Measurements from ENCODE around the gene LRRC40. TPM values are rescaled to one million over a fixed set of nuclear protein-coding genes. Genes with fewer than 3 reads are reported as not detected.

LRRC40 gene
- total and polyA plus RNA-seq, 9 of the 15 experiments (the other 6 are each of a cell fraction or from before 2014, with no cell fraction given): 16.1 to 36.2 (median 30.9) TPM

DNA sequence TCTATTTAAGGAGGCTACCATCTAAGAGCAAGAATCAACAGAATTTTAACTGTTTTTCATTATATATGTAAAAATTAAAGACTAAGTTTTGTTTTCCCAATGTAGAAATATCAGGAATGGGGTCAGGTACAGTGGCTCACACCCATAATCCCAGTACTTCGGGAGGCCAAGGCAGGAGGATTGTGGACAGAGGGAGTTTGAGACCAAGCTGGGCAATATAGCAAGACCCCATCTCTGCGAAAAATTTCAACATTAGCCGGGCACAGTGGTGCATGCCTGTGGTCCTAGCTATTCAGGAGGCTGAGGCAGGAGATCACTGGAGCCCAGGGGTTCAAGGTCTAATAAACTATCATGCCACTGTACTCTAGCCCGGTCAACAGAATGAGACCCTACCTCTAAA is 5.3 kb downstream of the LRRC40 start:
- ATAC-seq (no peak), DNase-seq (ENCODE audit: extremely low read depth in 1 of 4, low spot score in 3 of 4) (no peak), FAIRE-seq (no peak)
- no TSS peak for BruUV-seq (replicated peaks)
- H3K4me1 ChIP-seq (replicated peaks in 1 of 2; ENCODE audit: control insufficient read depth in 2 of 2, insufficient read depth in 2 of 2, low read length in 2 of 2): peaks cover 4 to 7% of the 10 kb centered on the region in 2 experiments; a peak in 2 of 5 replicates
- H3K36me3 ChIP-seq (ENCODE audit: control insufficient read depth, insufficient read depth, low read length): no peaks in the 10 kb centered on the region
- H4K20me1 ChIP-seq (replicated peaks; ENCODE audit: control insufficient read depth, insufficient read depth, low read length): no peaks in the 10 kb centered on the region
- no peak overlapping the region for H3K27ac ChIP-seq (ENCODE audit: extremely low read depth, low read depth, low read length)
- no peak overlapping the region for H2AFZ ChIP-seq (ENCODE audit: low read depth, low read length)
- TF ChIP-seq ERF (CRISPR knock-in tag; IDR thresholded peaks at IDR 0.05): no peak
- TF ChIP-seq ZNF121 (CRISPR knock-in tag; conservative IDR thresholded peaks at IDR 0.05): peak; percentile 84
- TF ChIP-seq BRD4 (IDR thresholded peaks at IDR 0.05): no peak
- no peak for TF ChIP-seq NR2C1 (IDR thresholded peaks at IDR 0.05)
- no peak for TF ChIP-seq NR2C1 (tag; IDR thresholded peaks at IDR 0.05)
- no peak for TF ChIP-seq HDAC1 (IDR thresholded peaks at IDR 0.05)
- TF ChIP-seq KDM5B (IDR thresholded peaks at IDR 0.05; ENCODE audit: insufficient replicate concordance, low read depth, low read length): no peak
- no peak for TF ChIP-seq POLR2AphosphoS5 (IDR thresholded peaks at IDR 0.05; ENCODE audit: control insufficient read depth, insufficient read depth, low read depth, low read length)
- peak; percentile 31 for TF ChIP-seq RBM25 (IDR thresholded peaks at IDR 0.05; ENCODE audit: low read depth, low read length, severe bottlenecking)
- no peak for TF ChIP-seq RAD51 (IDR thresholded peaks at IDR 0.05; ENCODE audit: borderline replicate concordance, low read depth)
- TF ChIP-seq, protein P1, sequence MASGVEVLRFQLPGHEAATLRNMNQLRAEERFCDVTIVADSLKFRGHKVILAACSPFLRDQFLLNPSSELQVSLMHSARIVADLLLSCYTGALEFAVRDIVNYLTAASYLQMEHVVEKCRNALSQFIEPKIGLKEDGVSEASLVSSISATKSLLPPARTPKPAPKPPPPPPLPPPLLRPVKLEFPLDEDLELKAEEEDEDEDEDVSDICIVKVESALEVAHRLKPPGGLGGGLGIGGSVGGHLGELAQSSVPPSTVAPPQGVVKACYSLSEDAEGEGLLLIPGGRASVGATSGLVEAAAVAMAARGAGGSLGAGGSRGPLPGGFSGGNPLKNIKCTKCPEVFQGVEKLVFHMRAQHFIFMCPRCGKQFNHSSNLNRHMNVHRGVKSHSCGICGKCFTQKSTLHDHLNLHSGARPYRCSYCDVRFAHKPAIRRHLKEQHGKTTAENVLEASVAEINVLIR (CRISPR knock-in tag; IDR thresholded peaks at IDR 0.05): no peak
- ChIA-PET CTCF (ENCODE audit: low intra/inter-chr PET ratio) (no interaction called here), POLR2A (no interaction called here)
- H3K79me2 ChIP-seq (ENCODE audit: control insufficient read depth, insufficient read depth, low read length): peaks cover 93% of the 10 kb centered on the region
- no peak overlapping the region for H3K9ac ChIP-seq (ENCODE audit: insufficient read depth in 1 of 2, low read depth in 2 of 2, low read length in 2 of 2)
- H3K9me3 ChIP-seq (replicated peaks; ENCODE audit: control insufficient read depth, insufficient read depth, low read depth, low read length): no peaks in the 10 kb centered on the region
- WGBS (ENCODE audit: insufficient coverage, low coverage, missing lambda C conversion rate): 98% methylated on average over 4 of the region's 4 CpGs
- H3K27me3 ChIP-seq (ENCODE audit: control insufficient read depth in 2 of 2, insufficient read depth in 2 of 2, low read length in 2 of 2): no peaks in the 10 kb centered on the region
- in situ Hi-C loops (cut with MboI): no loop called here
- intact Hi-C loops (cut with micrococcal nuclease): no loop called here
- no peak overlapping the region for H3K4me3 ChIP-seq
- no peaks in the 10 kb centered on the region for H3K9me1 ChIP-seq (ENCODE audit: control insufficient read depth, insufficient read depth, low read length)
- H3K4me2 ChIP-seq (ENCODE audit: insufficient read depth, low read length): no peak overlapping the region
